SU-DHL-6 (cell line): ENCODE data around the gene CYB5R4.

Experiments used
- H2AFZ ChIP-seq: fragments of 200-600 bp; sonication (generic); 2 replicates; pipeline ENCODE4 v1.6.1; 2014; ENCODE audit warnings: low read depth, mild to moderate bottlenecking, moderate library complexity, mixed read lengths, antibody characterized with exemption, low read length; ENCODE audit not compliant: severe bottlenecking
- H3F3A ChIP-seq: fragments of 200-600 bp; shearing (Covaris generic); 2 replicates; pipeline ENCODE4 v1.6.0; 2016; ENCODE audit warnings: antibody characterized with exemption, mild to moderate bottlenecking; ENCODE audit not compliant: insufficient read depth
- H3K27ac ChIP-seq: fragments of 200-600 bp; sonication (generic); 2 replicates; pipeline ENCODE4 v1.5.1; 2016; ENCODE audit warnings: low read depth, mild to moderate bottlenecking, low read length, moderate library complexity, mixed read lengths
- H3K27me3 ChIP-seq: fragments of 200-600 bp; sonication (generic), shearing (Covaris generic); 2 replicates; pipeline ENCODE4 v1.6.0; 2014; ENCODE audit warnings: mild to moderate bottlenecking, low read length
- H3K36me3 ChIP-seq: fragments of 200-600 bp; sonication (generic); 2 replicates; pipeline ENCODE4 v1.6.1; 2014; ENCODE audit warnings: mild to moderate bottlenecking, low read length, mixed read lengths
- H3K4me2 ChIP-seq: fragments of 300-600, 200-600 bp; shearing (Covaris generic), sonication (generic); 2 replicates; pipeline ENCODE4 v1.6.0; 2014; ENCODE audit warnings: low read length, low read depth, mild to moderate bottlenecking; ENCODE audit not compliant: poor library complexity, severe bottlenecking
- H3K4me3 ChIP-seq: fragments of 200-600 bp; sonication (generic); 2 replicates; pipeline ENCODE4 v1.5.1; 2014; ENCODE audit warnings: antibody characterized with exemption, low read length, mild to moderate bottlenecking, mixed read lengths; ENCODE audit not compliant: insufficient read depth, poor library complexity, severe bottlenecking
- H3K79me2 ChIP-seq: fragments of 200-600 bp; sonication (generic); 2 replicates; pipeline ENCODE4 v1.6.1; 2014; ENCODE audit warnings: mild to moderate bottlenecking, low read length, moderate library complexity; ENCODE audit not compliant: insufficient read depth
- H3K9ac ChIP-seq: fragments of 200-600 bp; sonication (generic); 2 replicates; pipeline ENCODE4 v1.7.0; 2014; ENCODE audit warnings: mild to moderate bottlenecking, low read length
- H3K9me2 ChIP-seq: fragments of 200-600 bp; sonication (generic); replicated peaks from 2 replicates; pipeline ENCODE4 v1.6.1; 2014; ENCODE audit warnings: low read length; ENCODE audit not compliant: insufficient read depth
- H3K9me3 ChIP-seq: fragments of 200-600 bp; sonication (generic); 2 replicates; pipeline ENCODE4 v1.6.1; 2014; ENCODE audit warnings: low read length, mixed read lengths; ENCODE audit not compliant: insufficient read depth
- H4K20me1 ChIP-seq: fragments of 200-600 bp; sonication (generic); 2 replicates; pipeline ENCODE4 v1.6.1; 2014; ENCODE audit warnings: low read depth, mild to moderate bottlenecking, antibody characterized with exemption, low read length, moderate library complexity, mixed read lengths
- CTCF ChIP-seq: fragments of 200-600 bp; sonication (generic); IDR thresholded peaks from one replicate; pipeline ENCODE4 v1.5.1; 2017; ENCODE audit warnings: antibody characterized with exemption, mild to moderate bottlenecking, low read length, moderate library complexity; ENCODE audit not compliant: insufficient read depth, poor library complexity, severe bottlenecking
- EZH2phosphoT487 ChIP-seq: fragments of 200-600 bp; sonication (generic), shearing (Covaris generic); conservative IDR thresholded peaks from 2 replicates; pipeline ENCODE4 v1.6.1; 2018; ENCODE audit warnings: mild to moderate bottlenecking, antibody characterized with exemption, low read length, moderate library complexity, mixed read lengths

CYB5R4 gene

GRCh38 chr6:83875843-83876242, 16.4 kb downstream of the CYB5R4 start:
- Histone ChIP-seq H3K36me3 (peaks cover 6% of the 10 kb centered on the region; the same call in 1 of the 2 replicates), H3K9me2 (no peaks in the 10 kb centered on the region), H2AFZ (no peak overlapping the region), H3K4me3 (no peak overlapping the region), H3K27me3 (no peaks in the 10 kb centered on the region), H3K9me3 (no peaks in the 10 kb centered on the region), H3K4me2 (no peak overlapping the region), H3K79me2 (peaks cover 89% of the 10 kb centered on the region), H3K27ac (no peak overlapping the region), H3F3A (no peaks in the 10 kb centered on the region), H4K20me1 (peaks cover 8% of the 10 kb centered on the region), H3K9ac (no peak overlapping the region)
- TF ChIP-seq EZH2phosphoT487 = no peak
- TF ChIP-seq CTCF = no peak

- peaks cover 14% of the 10 kb centered on the region; the same call in 1 of the 2 replicates for H3F3A ChIP-seq
- no peak overlapping the region for H3K9ac ChIP-seq
- H3K9me3 ChIP-seq = no peaks in the 10 kb centered on the region
- H3K27me3 ChIP-seq = no peaks in the 10 kb centered on the region
- H2AFZ ChIP-seq = no peak overlapping the region
- no peak overlapping the region for H3K27ac ChIP-seq
- no peak for TF ChIP-seq EZH2phosphoT487
- no peak for TF ChIP-seq CTCF
- H3K4me3 ChIP-seq = no peak overlapping the region
- no peaks in the 10 kb centered on the region for H3K9me2 ChIP-seq
- H4K20me1 ChIP-seq = peaks cover 19% of the 10 kb centered on the region
- H3K36me3 ChIP-seq = no peaks in the 10 kb centered on the region
- H3K4me2 ChIP-seq = no peak overlapping the region
- peaks cover 89% of the 10 kb centered on the region for H3K79me2 ChIP-seq
Observed at GRCh38 chr6:83878902-83879644, 19.6 kb downstream of the CYB5R4 start.

- Histone ChIP-seq H3K36me3 (no peaks in the 10 kb centered on the region), H3K27ac (no peak overlapping the region), H3K4me3 (no peak overlapping the region), H3K9me2 (no peaks in the 10 kb centered on the region), H3K79me2 (peaks cover 86% of the 10 kb centered on the region), H3K4me2 (no peak overlapping the region), H4K20me1 (peaks cover 25% of the 10 kb centered on the region), H3K27me3 (no peaks in the 10 kb centered on the region), H3F3A (peaks cover 14% of the 10 kb centered on the region; the same call in 1 of the 2 replicates), H2AFZ (no peak overlapping the region), H3K9me3 (no peaks in the 10 kb centered on the region), H3K9ac (no peak overlapping the region)
- TF ChIP-seq EZH2phosphoT487 (no peak), CTCF (no peak)
Observed at GRCh38 chr6:83879746-83880145, 20.3 kb downstream of the CYB5R4 start.
